H9 (cell line): Measurements from ENCODE around the gene KRTAP9-2. TPM values are rescaled to one million over a fixed set of nuclear protein-coding genes. Genes with fewer than 3 reads are reported as not detected.

Experiments used
- DNase-seq: peaks from one replicate; pipeline ENCODE4 v3.0.0-alpha.2; 2017
- H2AFZ ChIP-seq: one replicate; pipeline ENCODE4 v1.6.1; 2013; ENCODE audit warnings: mild to moderate bottlenecking, low read length, control low read depth, moderate library complexity
- H2AK5ac ChIP-seq: 2 replicates; pipeline ENCODE4 v1.6.1; 2013; ENCODE audit warnings: low read length, control low read depth, mixed read lengths; ENCODE audit not compliant: insufficient read length
- H2BK120ac ChIP-seq: one replicate; pipeline ENCODE4 v1.6.1; 2013; ENCODE audit warnings: low read depth, mild to moderate bottlenecking, low read length, control low read depth, inconsistent platforms; ENCODE audit not compliant: poor library complexity, severe bottlenecking
- H2BK12ac ChIP-seq: 2 replicates; pipeline ENCODE4 v1.6.1; 2013; ENCODE audit warnings: low read length, control low read depth, mixed read lengths, low read depth; ENCODE audit not compliant: insufficient read length
- H2BK15ac ChIP-seq: 2 replicates; pipeline ENCODE4 v1.6.1; 2013; ENCODE audit warnings: low read depth, low read length, control low read depth
- H2BK20ac ChIP-seq: one replicate; pipeline ENCODE4 v1.6.1; 2013; ENCODE audit warnings: low read depth, mild to moderate bottlenecking, low read length, control low read depth, inconsistent platforms; ENCODE audit not compliant: poor library complexity, severe bottlenecking
- H2BK5ac ChIP-seq: 2 replicates; pipeline ENCODE4 v1.6.1; 2013; ENCODE audit warnings: low read length, control low read depth, mixed read lengths; ENCODE audit not compliant: insufficient read length
- H3K14ac ChIP-seq: 2 replicates; pipeline ENCODE4 v1.6.1; 2013; ENCODE audit warnings: low read length, control low read depth; ENCODE audit not compliant: insufficient read depth
- H3K18ac ChIP-seq: 2 replicates; pipeline ENCODE4 v1.6.1; 2013; ENCODE audit warnings: low read depth, mild to moderate bottlenecking, mixed read lengths, low read length, control low read depth; ENCODE audit not compliant: insufficient read length
- H3K23ac ChIP-seq: 2 replicates; pipeline ENCODE4 v1.6.1; 2013; ENCODE audit warnings: low read length, control low read depth, mixed read lengths, low read depth; ENCODE audit not compliant: insufficient read length
- H3K23me2 ChIP-seq: 2 replicates; pipeline ENCODE4 v1.6.1; 2013; ENCODE audit warnings: low read depth, mild to moderate bottlenecking, mixed read lengths, low read length, control low read depth; ENCODE audit not compliant: insufficient read length, poor library complexity, severe bottlenecking
- H3K27ac ChIP-seq: 2 replicates; pipeline ENCODE4 v1.5.1; 2013; ENCODE audit warnings: low read length, control low read depth, mixed read lengths, low read depth; ENCODE audit not compliant: insufficient read length
- H3K27me3 ChIP-seq: 2 replicates; pipeline ENCODE4 v1.6.1; 2013; ENCODE audit warnings: low read length, control low read depth, inconsistent platforms; ENCODE audit not compliant: insufficient read depth
- H3K4ac ChIP-seq: 2 replicates; pipeline ENCODE4 v1.6.1; 2013; ENCODE audit warnings: low read depth, mild to moderate bottlenecking, control low read depth, inconsistent platforms, low read length, moderate library complexity
- H3K4me1 ChIP-seq: 2 replicates; pipeline ENCODE4 v1.6.1; 2013; ENCODE audit warnings: low read length, control low read depth, inconsistent platforms; ENCODE audit not compliant: insufficient read depth
- H3K4me2 ChIP-seq: 2 replicates; pipeline ENCODE4 v1.6.1; 2013; ENCODE audit warnings: low read length, control low read depth, mixed read lengths; ENCODE audit not compliant: insufficient read length, insufficient read depth
- H3K56ac ChIP-seq: 2 replicates; pipeline ENCODE4 v1.6.1; 2013; ENCODE audit warnings: low read depth, mild to moderate bottlenecking, mixed read lengths, low read length, control low read depth; ENCODE audit not compliant: insufficient read length
- H3K79me1 ChIP-seq: 2 replicates; pipeline ENCODE4 v1.6.1; 2013; ENCODE audit warnings: low read depth, mild to moderate bottlenecking, moderate library complexity, low read length, control low read depth, inconsistent platforms; ENCODE audit not compliant: insufficient read depth, poor library complexity, severe bottlenecking
- H3K79me2 ChIP-seq: 2 replicates; pipeline ENCODE4 v1.6.1; 2013; ENCODE audit warnings: low read length, control low read depth, inconsistent platforms; ENCODE audit not compliant: insufficient read depth
- H3K9ac ChIP-seq: 2 replicates; pipeline ENCODE4 v1.6.1; 2013; ENCODE audit warnings: low read length, control low read depth, mixed read lengths; ENCODE audit not compliant: insufficient read length; ENCODE audit errors: extremely low read depth
- H3K9me3 ChIP-seq: one replicate; pipeline ENCODE4 v1.6.1; 2013; ENCODE audit warnings: low read depth, low read length, inconsistent platforms; ENCODE audit not compliant: control insufficient read depth
- H3T11ph ChIP-seq: one replicate; pipeline ENCODE4 v1.6.1; 2013; ENCODE audit warnings: mild to moderate bottlenecking, low read length, control low read depth, inconsistent platforms
- H4K20me1 ChIP-seq: one replicate; pipeline ENCODE4 v1.6.1; 2013; ENCODE audit not compliant: control insufficient read depth, insufficient read length, insufficient read depth
- H4K5ac ChIP-seq: 2 replicates; pipeline ENCODE4 v1.6.1; 2013; ENCODE audit warnings: low read depth, mild to moderate bottlenecking, mixed read lengths, low read length, control low read depth; ENCODE audit not compliant: insufficient read length
- H4K8ac ChIP-seq: replicated peaks from 2 replicates; pipeline ENCODE4 v1.6.1; 2013; ENCODE audit warnings: low read length, control low read depth, mixed read lengths, low read depth; ENCODE audit not compliant: insufficient read length
- H4K91ac ChIP-seq: 2 replicates; pipeline ENCODE4 v1.6.1; 2013; ENCODE audit warnings: low read depth, mild to moderate bottlenecking, moderate library complexity, mixed read lengths, low read length, control low read depth; ENCODE audit not compliant: insufficient read length
- H3K27ac Mint-ChIP-seq, 3 experiments: 2 replicates in 2 of 3; 3 replicates in 1 of 3; pipeline ENCODE4 v1.8.0; 2020 to 2021; ENCODE audit warnings: mixed read lengths in 3 of 3, mild to moderate bottlenecking in 1 of 3, moderate library complexity in 1 of 3
- H3K27me3 Mint-ChIP-seq: 2 replicates; pipeline ENCODE4 v1.8.0; 2021; ENCODE audit warnings: low read depth, mild to moderate bottlenecking, moderate library complexity, mixed read lengths
- H3K36me3 Mint-ChIP-seq, 3 experiments: 2 replicates in 2 of 3; 3 replicates in 1 of 3; pipeline ENCODE4 v1.8.0; 2020 to 2021; ENCODE audit warnings: low read depth in 3 of 3, mixed read lengths in 3 of 3; ENCODE audit not compliant: insufficient read depth in 1 of 3
- H3K4me1 Mint-ChIP-seq, 2 experiments: 2 replicates each; pipeline ENCODE4 v1.8.0; 2020; ENCODE audit warnings: mixed read lengths in 2 of 2
- H3K4me3 Mint-ChIP-seq, 2 experiments: 2 replicates in 1 of 2; 3 replicates in 1 of 2; pipeline ENCODE4 v1.8.0; 2020 to 2021; ENCODE audit warnings: mild to moderate bottlenecking in 2 of 2, mixed read lengths in 2 of 2, moderate library complexity in 1 of 2
- H3K9me3 Mint-ChIP-seq, 2 experiments: 2 replicates in 1 of 2; 3 replicates in 1 of 2; pipeline ENCODE4 v1.8.0; 2020; ENCODE audit warnings: mild to moderate bottlenecking in 2 of 2, mixed read lengths in 2 of 2, moderate library complexity in 1 of 2
- WGBS: extraction: QIAGEN DNeasy Blood & Tissue Kit; methylation state at CpG from one replicate; pipeline ENCODE4 v1.1.7; 2013; ENCODE audit warnings: missing lambda C conversion rate, low lambda C conversion rate, mixed read lengths; ENCODE audit not compliant: insufficient read length; ENCODE audit errors: extremely low coverage; 5-methylcytosine and 5-hydroxymethylcytosine counted together
- total RNA-seq: library from RNA; stranded (reverse); gene quantifications from 2 replicates; pipeline ENCODE4 v1.2.1, GENCODE V29; 2021
- TF ChIP-seq, protein P1 (sequence below): fragments of 200-600 bp; sonication (generic); conservative IDR thresholded peaks from 3 replicates; pipeline ENCODE4 v1.8.0; 2021; ENCODE audit warnings: antibody characterized with exemption, mild to moderate bottlenecking

KRTAP9-2 gene
- total RNA-seq, 1 experiment from 2014 or later, result not detected

DNA sequence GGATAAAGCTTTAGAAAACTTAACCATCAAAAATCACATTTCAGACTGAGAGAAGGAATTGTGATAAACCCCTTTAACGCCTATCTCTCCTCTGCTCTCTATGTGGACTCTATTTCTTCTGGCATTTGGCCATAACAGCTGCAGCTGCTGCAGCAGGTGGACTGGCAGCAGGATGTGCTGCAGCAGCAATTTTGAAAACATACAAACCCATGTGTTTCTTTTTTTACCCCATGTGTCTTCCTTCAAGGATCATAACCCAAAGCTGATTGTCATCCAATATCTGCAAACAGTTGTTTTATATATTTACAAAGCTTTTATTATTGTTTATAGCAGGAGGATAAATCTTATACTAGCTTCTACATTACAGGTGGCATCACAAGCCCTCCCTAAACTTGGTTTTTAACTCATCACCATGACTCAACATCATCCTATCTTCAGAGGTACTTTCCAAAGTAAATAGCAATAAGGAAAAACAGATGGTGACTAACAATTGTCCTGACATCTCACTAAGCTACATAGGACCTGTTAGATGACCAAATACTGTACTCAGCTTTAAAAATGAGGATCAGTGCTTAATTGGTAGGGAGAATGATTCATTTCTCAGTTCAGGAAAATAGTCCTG lies 14.5 kb upstream of the KRTAP9-2 start:
- Histone ChIP-seq H3K27me3 (no peaks in the 10 kb centered on the region), H3K14ac (no peak overlapping the region), H2BK12ac (no peak overlapping the region), H2AFZ (no peak overlapping the region), H3K27ac (no peak overlapping the region), H3K23ac (no peak overlapping the region), H3K23me2 (no peaks in the 10 kb centered on the region), H3K18ac (no peak overlapping the region), H2BK5ac (no peak overlapping the region), H3K9ac (no peak overlapping the region), H3K56ac (no peak overlapping the region), H4K5ac (no peak overlapping the region), H2BK20ac (no peak overlapping the region), H3K4me1 (no peaks in the 10 kb centered on the region), H3K79me1 (no peaks in the 10 kb centered on the region), H2AK5ac (no peak overlapping the region), H2BK15ac (no peak overlapping the region), H4K91ac (no peak overlapping the region), H3K79me2 (no peaks in the 10 kb centered on the region), H3K4ac (no peak overlapping the region), H3K4me2 (no peak overlapping the region), H4K20me1 (no peaks in the 10 kb centered on the region), H2BK120ac (no peak overlapping the region), H3K9me3 (no peaks in the 10 kb centered on the region), H4K8ac (no peak overlapping the region), H3T11ph (no peak overlapping the region)
- TF ChIP-seq, protein P1, sequence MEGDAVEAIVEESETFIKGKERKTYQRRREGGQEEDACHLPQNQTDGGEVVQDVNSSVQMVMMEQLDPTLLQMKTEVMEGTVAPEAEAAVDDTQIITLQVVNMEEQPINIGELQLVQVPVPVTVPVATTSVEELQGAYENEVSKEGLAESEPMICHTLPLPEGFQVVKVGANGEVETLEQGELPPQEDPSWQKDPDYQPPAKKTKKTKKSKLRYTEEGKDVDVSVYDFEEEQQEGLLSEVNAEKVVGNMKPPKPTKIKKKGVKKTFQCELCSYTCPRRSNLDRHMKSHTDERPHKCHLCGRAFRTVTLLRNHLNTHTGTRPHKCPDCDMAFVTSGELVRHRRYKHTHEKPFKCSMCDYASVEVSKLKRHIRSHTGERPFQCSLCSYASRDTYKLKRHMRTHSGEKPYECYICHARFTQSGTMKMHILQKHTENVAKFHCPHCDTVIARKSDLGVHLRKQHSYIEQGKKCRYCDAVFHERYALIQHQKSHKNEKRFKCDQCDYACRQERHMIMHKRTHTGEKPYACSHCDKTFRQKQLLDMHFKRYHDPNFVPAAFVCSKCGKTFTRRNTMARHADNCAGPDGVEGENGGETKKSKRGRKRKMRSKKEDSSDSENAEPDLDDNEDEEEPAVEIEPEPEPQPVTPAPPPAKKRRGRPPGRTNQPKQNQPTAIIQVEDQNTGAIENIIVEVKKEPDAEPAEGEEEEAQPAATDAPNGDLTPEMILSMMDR, result no peak
- H3K27ac Mint-ChIP-seq, result no peak overlapping the region
- DNase-seq, result no peak
- H3K27me3 Mint-ChIP-seq, result peaks cover under 1% of the 10 kb centered on the region; the same call in 1 of the 2 replicates
- peaks cover 12 to 14% of the 10 kb centered on the region in 2 experiments for H3K9me3 Mint-ChIP-seq
- WGBS, result no CpG with 5 or more reads among the region's 1 CpG
- H3K36me3 Mint-ChIP-seq, result peaks cover 0 to 13% (median 0%) of the 10 kb centered on the region in 3 experiments; a peak in 4 of 7 replicates
- peaks cover 0 to 2% of the 10 kb centered on the region in 2 experiments; a peak in 1 of 4 replicates for H3K4me1 Mint-ChIP-seq
- H3K4me3 Mint-ChIP-seq, result no peak overlapping the region
